ENCODE measurements around the gene ZNF292.
A peak's percentile ranks its signal among the peaks of the same experiment; 100 is the strongest.
"Not testable (repeated sequence)": the region's sequence is repeated elsewhere in the genome, so short reads cannot be mapped to it uniquely, and the experiment has no call there.

The ZNF292 gene

DNA sequence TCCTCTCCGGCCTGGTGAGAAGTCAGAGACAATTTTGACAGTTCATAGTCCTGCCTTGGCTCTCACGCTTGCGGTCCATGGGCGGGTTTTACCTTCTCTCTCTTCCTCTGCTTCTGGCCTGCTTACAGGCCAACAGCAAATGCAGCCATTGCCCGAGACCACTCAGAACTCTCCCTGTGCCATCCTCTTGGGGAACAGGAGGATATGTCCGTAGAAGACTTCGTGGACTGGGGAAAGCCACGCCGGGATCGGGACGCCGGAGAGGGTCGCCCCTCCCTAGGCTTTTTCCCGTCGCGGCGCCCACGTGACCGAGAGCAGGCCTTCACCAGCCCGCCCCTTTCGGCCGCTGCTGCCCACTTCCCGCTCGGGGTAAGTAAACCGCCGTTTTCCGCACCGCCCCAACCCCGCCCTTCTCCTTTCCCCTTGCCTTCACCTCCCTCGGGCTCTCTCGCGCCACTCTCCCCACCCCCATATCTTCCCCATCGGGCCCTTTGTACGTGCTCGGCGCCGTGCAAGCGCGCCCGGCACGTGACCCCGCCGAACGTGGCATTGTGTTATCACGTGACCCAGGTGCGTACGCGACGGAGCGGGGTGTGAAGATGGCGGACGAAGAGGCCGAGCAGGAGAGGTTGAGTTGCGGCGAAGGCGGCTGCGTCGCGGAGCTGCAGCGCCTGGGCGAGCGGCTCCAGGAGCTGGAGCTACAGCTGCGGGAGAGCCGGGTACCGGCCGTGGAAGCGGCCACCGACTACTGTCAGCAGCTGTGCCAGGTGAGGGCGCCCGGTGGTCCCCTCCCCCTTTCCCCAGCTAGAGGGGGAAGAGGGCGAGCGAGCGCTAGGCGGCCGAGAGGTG, at the start of gene ZNF292:
ZNF292 (plus strand) TSS at position 573 of the 849 bp plus-strand sequence; CDS start at position 600, 27 bp downstream.
- DNase-seq = peak; percentile 99

DNA sequence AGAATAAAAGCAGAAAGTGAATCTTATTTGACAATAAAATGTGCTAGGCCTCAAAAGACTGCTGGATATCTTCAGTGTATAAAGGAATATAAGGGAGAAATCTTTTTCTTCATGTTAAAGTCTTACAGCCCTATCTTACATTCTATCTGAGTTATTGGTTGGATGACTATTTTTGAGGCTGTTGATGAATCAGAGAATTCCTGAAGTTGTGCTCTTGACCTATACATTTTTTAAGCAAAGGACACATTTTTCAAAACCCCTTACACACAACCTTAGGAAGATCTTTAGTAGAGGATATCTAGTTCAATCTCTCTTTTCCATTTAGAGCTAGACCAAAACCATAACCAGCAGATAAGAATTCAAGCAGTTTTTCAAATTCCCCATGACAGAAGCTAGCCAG, 49.5 kb upstream of the ZNF292 start:
- DNase-seq = no peak

DNA sequence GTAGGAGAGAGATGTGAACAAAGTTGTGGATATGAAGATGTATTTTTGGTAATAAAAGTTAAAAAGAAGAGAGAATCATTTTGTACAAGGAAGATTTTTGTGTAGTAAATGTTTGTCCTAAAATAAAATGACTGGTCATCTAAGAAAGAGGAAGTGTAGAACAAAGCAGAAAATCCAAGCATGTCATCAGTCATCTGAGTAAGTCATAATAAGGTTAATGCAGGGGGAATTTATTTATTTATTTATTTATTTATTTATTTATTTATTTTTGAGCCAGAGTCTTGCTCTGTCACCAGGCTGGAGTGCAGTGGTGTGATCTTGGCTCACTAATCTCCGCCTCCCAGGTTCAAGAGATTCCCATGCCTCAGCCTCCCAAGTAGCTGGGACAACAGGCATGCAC, 44.7 kb upstream of the ZNF292 start:
- DNase-seq = no peak

DNA sequence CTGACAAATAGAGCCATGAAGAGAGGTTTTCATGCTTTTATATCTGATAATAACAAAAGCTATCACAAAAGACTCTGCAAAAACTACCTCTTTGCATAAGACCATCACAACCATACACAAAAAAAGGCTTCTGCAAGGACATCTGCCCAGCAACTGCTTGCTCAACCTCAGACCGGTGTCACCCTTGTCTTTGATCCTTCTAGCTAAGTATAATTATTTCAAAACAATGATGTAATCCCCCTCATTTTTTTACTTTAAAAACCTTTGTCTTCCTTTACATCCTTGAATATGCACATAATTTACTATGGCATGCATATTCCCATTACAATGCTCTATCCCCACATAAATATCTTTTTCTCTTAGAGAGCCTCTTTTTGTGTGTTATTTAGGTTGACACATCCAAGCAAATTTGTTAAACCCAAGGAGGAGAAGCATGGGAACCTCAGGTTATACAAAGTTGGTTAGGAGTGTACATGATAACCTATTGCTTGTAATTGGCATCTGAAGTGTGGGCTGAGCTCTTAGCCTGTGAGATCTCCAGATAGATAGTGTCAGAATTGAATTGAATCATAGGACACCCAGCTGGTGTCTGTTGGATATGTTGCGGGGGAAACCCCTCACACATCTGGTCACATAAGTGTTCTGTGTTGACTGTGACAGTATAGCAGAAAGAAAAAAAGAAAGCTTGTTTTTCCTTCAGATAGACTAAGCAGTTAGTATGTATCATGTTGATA, 39.8 kb upstream of the ZNF292 start:
- no peak for DNase-seq

DNA sequence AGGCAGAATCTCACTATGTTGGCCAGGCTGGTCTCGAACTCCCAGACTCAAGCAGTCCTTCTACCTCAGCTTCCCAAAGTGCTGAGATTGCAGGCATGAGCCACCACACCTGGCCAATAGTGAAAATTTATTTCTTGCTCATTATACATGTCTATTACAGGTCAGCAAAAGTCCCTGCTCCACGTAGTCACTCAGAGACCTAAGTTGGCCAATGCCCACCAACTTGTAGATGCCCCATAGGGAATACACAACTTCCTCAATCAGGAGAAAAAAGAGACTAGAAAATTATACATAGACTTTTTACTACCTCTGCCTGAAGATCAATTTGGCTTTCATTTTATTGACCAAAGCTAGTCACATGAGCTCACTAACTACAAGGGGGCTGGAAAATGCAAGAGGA, 38.4 kb upstream of the ZNF292 start:
- DNase-seq = no peak

DNA sequence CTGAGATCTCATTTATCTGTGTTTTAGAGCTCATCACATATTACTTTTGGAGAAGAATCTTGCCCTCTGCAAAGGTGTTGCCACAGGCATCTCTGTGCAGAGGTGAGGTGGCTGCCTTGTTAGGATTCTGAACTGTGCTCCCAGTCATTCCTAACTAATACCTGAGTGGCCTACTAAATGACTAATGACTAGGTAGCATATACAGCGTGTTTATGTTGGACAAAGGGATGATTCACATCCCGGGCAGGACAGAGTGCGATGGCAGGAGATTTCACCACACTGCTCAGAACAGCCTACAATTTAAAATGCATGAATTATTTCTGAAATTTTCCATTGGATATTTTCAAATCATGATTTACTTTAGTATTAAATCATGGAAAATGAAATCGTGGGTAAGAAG, 37.3 kb upstream of the ZNF292 start:
- DNase-seq = no peak

DNA sequence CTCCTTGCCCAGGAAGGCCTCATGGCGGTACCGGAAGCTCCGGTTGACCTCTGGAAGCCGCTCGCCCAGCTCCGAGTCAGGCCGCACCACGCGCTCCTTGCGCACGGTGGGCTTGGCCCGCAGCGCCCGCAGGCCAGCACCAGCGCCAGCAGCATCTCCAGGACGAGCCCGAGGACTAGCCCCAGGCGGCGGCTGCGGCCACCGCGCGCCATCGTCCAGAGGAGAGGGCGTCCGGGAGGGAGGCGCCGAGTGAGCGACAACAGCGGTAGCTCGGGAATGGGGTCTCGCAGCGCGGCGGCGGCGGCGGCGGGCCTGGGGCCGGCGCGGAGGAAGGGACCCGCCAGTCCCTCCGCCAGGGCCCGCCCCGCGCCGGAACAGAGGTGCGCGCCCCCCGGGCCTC, 32.9 kb upstream of the ZNF292 start:
- no peak for DNase-seq

DNA sequence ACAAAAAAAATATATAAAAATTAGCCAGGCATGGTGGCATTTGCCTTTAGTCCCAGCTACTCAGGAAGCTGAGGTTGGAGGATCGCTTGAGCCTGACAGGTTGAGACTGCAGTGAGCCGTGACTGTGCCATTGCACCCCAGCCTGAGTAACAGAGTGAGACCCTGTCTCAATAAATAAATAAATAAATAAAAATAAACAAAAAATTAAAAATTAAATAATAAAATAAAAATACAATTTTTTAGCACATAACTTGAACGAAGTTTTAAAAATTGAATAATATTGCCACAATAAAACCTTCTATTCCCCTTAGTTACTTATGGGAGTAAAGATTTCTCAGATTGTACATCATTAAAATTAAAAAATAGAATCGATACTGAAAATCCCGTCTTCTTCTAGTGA, 31.3 kb upstream of the ZNF292 start:
- DNase-seq = no peak

DNA sequence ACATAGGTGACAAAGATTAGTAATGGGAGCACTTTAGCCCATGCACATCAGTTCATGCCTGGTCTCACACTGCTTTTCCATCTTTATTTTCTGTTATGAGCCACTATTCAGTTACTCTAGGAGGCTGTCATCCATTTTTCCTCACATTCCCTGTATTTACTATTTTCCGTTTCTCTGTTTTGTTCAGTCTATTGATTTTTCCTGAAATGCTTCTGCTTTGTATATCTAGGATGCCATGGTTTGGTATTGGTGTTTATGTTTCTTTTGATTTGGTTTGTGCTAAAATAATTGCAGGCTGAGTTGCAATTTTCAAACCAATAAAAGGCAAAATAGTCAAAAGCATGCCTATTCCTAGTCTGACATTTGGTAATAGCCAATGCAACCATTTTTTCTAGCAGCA, 28.9 kb upstream of the ZNF292 start:
- DNase-seq = no peak

DNA sequence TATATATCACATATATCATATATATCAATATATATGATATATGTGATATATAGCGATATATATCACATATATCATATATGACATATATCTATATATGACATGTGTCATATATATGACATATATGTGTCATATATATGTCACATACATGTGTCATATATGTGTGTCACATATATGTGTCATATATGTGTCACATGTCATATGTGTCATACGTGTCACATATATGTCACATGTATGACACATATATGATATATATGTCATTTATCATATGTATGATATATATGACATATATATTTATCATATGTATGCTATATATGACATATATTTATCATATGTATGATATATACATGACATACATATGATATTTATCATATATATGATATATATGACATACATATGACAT, 27.6 kb upstream of the ZNF292 start:
- DNase-seq = no peak

DNA sequence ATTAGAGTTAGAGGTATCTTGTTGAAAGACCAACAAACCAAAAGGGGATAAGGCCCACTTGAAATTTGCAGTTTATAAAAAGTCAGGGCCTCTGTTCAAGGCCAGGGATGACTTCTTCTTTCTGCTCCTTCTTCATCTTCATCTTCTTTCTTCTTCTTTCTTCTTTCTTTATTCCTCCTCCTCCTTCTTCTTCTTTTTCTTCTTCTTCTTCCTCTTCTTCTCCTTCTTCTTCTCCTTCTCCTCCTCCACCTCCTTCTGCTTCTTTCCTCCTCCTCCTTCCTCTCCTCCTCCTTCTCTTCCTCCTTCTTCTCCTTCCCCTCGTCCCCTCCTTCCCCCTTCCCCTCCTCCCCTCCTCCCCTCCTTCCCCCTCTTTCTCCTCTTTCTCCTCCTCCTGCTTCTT, 18.4 kb upstream of the ZNF292 start:
- no peak for DNase-seq

DNA sequence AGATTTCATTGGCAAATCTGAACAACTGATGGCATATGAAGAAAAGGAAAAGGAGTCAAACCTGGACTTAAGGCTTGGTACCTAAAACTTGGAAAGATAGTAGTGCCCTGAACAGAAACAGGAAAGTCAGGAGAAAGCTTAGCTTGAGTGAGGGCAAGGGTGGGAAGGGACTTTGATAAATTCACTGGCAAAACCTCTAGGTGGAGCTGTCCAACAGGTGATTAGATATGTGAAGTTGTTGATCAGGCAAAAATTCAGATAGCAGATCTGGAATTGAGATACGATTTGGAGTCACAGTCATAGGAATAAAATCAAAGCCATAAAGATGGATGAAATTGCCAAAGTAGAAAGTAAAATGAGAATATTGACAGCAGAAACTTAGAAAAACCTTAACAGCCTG, 16.1 kb upstream of the ZNF292 start:
- DNase-seq = no peak

DNA sequence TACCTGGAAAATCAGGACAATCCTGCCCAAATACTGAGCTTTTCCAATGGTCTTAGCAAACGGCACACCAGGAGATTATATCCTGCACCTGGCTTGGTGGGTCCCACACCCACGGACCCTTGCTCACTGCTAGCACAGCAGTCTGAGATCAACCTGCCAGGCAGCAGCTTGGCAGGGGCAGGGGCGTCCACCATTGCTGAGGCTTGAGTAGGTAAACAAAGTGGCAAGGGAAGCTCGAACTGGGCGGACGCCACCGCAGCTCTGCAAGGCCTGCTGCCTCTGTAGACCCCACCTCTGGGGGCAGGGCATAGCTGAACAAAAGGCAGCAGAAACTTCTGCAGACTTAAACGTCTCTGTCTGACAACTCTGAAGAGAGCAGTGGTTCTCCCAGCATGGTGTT, 15.4 kb upstream of the ZNF292 start:
- not testable (repeated sequence) for DNase-seq

DNA sequence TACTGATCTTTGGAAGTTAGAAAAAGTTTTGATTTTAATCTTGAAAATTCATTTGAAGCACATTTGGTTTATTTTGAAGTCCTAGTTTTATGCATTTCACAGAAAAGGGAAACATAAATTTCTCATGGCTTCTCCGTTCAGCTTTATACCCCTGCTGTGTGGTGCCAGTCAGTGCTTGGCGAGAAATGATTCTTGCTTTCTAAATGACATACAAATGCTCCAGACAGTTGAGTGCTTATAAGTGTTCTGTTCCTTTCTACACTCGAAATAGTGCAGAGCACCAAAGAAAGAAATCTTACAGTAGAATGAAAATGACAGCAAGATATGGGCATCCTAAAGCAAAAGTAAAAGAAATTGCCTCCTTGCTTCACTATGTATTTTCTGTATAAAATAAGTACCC, 9.0 kb upstream of the ZNF292 start:
- DNase-seq = no peak

DNA sequence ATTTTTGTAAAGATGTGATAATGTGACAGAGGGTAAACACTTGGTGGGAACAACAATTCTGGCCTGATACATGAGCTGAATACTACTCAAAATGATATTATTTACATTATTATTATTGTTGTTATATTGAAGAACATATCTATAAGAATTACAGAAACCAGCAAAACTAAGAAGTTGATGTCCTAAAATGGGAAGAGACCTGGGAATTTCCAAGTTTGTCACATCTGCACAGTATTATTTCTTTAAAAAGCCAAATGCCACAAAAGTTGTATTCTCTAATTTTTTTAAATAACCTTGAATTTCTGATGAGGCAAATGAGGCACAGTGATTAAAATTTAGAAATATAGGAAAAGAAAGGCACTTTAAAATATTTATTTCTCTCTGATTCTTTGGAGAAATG, 5.0 kb upstream of the ZNF292 start:
- DNase-seq = no peak

DNA sequence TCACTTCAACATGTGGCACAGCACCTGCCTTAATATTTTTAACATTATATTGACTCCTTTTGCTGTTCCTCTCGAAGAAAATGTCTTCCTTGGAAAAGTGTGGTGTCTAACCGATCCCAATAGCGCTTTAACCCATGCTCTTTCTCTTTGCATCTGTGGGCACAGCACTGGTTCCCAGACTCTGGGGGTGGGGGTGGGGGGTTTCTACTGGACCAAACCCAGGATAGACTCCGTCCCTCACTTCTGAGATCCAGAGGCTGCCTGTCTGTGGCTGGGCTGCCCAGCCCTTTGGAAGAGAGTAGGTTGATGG, 3.9 kb upstream of the ZNF292 start:
- no peak for DNase-seq

DNA sequence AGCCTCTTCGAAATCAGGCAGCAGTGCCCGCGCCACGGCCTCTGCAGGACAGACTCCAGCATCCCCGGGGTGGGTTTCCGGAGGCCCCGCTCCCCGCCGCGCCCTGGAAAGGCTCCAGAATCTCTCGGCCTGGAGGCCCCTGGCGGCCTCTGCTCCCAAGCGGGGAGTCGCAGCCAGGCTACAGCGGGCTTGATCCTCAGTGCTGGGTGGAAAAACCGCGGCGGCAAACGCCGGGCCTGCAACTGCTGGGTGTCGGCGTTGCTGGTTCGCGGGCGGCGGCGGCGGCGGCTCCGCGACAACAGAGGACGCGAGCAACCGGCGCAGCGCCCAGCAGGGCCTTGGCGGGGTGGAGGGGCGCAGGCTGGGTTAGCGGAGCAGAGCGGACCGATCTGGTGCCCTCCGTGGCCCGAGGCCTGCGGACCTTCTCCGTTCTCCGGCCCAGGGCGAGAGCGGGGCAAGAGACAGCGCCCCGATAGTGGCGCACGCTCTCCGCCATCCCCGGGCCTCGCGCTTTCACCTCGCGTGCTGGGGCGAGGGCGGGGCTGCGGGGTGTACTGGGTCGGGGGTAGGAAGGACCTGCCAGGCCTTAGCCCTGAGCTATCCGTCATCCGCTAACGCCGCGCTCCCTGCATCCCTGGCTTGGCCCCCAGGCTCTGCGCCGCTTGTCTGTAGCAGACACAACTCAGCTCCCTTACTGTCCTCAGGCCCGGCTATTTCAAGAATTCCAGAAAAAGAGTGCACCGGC, 3.4 kb upstream of the ZNF292 start:
- DNase-seq = no peak

DNA sequence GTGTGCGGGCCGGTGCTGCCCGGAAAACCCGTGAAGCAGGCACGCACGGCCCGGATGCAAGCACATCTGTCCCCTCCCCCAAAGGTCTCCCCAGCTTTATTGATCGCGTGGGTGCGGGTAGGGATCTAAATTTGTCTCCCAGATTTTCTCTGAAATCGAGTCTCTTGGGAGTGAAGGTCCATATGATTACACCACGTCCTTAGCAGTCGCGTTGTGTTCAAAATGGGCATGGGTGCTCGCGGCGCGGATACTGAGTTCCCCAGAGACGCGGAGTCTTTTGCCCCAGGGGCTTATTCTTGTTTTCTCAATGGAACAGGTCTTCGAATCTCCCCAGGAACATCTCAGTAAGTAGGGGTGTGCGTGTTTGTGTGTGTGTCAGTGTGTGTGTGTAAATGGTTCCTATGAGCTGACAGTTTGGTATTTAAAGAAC, 2.8 kb upstream of the ZNF292 start:
- DNase-seq = no peak

DNA sequence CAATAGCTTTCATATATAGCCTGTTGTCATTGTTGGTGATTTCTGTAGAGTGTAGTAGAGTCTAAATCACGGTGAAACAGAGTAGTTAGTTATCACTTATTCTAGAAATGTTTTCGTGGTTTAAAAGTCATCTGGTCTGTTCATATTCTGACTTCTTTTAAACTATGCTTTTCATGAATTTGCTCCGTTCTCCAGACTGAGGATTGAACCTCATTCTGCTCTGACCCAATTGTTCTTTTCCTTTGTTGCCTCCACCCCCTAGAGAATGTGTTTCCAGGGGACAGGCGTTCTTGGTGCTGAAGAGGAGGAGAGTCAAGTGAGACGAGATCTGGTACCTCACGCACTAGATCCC, 748 bp upstream of the ZNF292 start:
- no peak for DNase-seq

DNA sequence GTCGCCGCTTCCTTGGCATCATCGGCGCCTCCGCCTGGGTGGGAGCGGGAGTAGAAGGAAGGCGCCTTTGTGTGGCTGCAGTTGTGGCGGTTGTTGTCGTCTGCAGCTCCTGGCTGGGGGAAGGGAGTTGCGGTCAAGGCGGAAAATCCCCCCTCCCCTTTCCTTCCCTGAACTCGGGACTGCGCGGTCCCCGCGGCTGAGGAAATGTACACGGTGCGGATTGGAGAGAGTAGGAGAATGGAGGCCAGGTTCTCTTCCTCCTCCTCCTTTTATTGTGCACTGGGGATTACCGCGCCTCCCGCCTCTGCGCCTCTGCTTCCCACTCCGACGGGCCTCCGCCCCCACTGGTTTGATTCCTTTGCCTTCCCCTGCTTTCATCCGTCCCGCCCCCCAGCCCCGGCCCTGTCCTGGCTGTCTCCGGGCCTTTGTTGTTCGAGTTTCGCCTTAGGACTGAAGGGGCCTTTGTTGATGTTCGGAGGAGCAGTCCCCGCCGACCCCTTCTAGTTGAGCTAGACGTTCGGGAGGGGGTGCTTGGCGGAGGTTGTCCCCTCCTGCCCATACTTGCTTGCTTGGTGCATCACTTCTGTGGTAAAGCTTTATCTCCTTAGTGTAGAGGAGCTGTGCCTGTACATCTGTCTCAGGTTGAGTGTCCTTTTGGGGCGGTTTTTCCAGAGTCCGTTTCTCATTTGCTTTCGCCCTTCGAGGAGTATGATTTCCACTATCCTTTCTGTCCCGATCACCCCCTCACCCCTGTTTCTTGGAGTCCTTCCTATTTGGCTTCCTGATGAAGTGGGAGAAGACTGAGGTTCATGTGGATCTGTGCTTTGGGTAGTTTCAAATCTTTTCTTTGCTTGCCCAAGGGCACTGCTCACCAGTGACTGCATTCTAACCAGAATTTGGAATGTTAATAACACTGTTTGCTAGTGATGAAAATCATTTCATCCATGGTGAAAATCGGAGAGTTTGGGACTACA, 764 bp downstream of the ZNF292 start:
- no peak for DNase-seq

DNA sequence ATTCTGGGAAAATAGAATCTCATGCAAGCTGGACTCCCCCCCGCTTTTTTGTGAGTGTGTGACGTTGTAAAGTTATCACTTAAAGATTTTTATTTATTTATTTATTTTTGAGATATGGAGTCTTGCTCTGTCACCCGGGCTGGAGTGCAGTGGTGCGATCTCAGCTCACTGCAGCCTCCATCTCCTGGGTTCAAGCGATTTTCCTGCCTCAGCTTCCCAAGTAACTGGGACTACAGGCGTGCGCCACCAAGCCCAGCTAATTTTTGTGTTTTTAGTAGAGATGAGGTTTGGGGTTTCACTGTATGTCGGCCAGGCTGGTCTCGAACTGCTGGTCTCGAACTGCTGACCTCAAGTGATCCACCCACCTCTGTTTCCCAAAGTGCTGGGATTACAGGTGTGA, 2.2 kb downstream of the ZNF292 start:
- not testable (repeated sequence) for DNase-seq

DNA sequence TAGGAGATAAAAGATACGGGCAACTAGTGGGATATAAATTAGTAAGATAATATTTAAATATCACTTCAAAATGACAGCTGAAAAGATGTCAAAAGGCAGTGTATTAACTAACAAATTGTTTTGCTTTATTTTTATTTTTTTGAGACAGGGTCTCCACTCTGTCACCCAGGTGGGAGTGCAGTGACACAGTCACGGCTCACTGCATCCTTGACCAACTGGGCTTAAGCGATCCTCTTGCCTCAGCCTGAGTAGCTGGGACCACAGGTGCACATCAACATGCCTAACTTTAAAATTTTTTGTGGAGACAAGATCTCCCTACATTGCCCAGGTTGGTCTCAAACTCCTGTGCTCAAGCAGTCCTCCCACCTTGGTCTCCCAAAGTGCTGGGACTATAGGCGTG, 5.9 kb downstream of the ZNF292 start:
- DNase-seq = no peak

DNA sequence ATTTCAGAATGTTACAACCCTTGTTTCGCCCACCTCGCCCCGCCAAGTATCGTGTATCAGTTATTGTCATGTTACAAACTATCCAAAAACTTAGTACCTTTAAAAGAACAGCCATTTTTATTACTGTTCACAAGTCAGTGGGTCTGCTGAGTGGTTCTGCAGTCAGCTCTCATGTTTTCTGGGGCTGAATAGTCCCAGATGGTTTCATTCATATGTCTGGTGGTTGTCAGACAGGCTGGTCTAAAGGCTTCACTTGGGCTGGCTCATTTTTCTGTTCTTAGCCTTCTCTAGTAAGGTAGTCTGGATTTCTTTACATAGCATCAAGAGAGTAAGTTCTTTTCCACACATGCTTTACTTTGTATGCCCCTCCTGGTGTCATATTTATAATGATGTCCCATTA, 8.6 kb downstream of the ZNF292 start:
- DNase-seq = no peak

All from amniotic stem cell (primary cell).